Measurements from ENCODE around the gene MOCS1.

The MOCS1 gene

GRCh38 chr6:39923861-39924260 is 10.4 kb downstream of the MOCS1 start:
- DNase-seq = no peak

GRCh38 chr6:39923394-39923793 is 10.9 kb downstream of the MOCS1 start:
- no peak for DNase-seq

GRCh38 chr6:39922821-39923220 is 11.4 kb downstream of the MOCS1 start:
- DNase-seq = no peak

GRCh38 chr6:39920157-39920556 is 14.1 kb downstream of the MOCS1 start:
- DNase-seq = no peak

- DNase-seq = no peak
Observed at GRCh38 chr6:39918831-39919230, 15.4 kb downstream of the MOCS1 start.

- DNase-seq = no peak
Observed at GRCh38 chr6:39917981-39918380, 16.3 kb downstream of the MOCS1 start.

GRCh38 chr6:39917329-39917728 is 16.9 kb downstream of the MOCS1 start:
- DNase-seq = no peak

- no peak for DNase-seq
Observed at GRCh38 chr6:39915866-39916265, 18.4 kb downstream of the MOCS1 start.

GRCh38 chr6:39914239-39914638 is 20.0 kb downstream of the MOCS1 start:
- no peak for DNase-seq

GRCh38 chr6:39913391-39913916 is 20.8 kb downstream of the MOCS1 start:
- no peak for DNase-seq

GRCh38 chr6:39912446-39912845 is 21.8 kb downstream of the MOCS1 start:
- DNase-seq = no peak

- DNase-seq = no peak
Observed at GRCh38 chr6:39911513-39912125, 22.6 kb downstream of the MOCS1 start.

GRCh38 chr6:39910744-39911143 is 23.5 kb downstream of the MOCS1 start:
- DNase-seq = no peak

- no peak for DNase-seq
Observed at GRCh38 chr6:39910164-39910563, 24.1 kb downstream of the MOCS1 start.

- DNase-seq = no peak
Observed at GRCh38 chr6:39909701-39910100, 24.6 kb downstream of the MOCS1 start.

GRCh38 chr6:39908838-39909583 is 25.3 kb downstream of the MOCS1 start:
- DNase-seq = no peak

- DNase-seq = no peak
Observed at GRCh38 chr6:39907871-39908575, 26.2 kb downstream of the MOCS1 start.

GRCh38 chr6:39906318-39906761 is 27.9 kb downstream of the MOCS1 start:
- no peak for DNase-seq

- no peak for DNase-seq
Observed at GRCh38 chr6:39905640-39905975, 28.7 kb downstream of the MOCS1 start.

- DNase-seq = no peak
Observed at GRCh38 chr6:39904946-39905639, 29.2 kb downstream of the MOCS1 start.

- DNase-seq = no peak
Observed at GRCh38 chr6:39903656-39904055, 30.6 kb downstream of the MOCS1 start.

- no peak for DNase-seq
Observed at GRCh38 chr6:39902786-39903465, 31.3 kb downstream of the MOCS1 start.

GRCh38 chr6:39902136-39902535 is 32.1 kb downstream of the MOCS1 start:
- DNase-seq = no peak
